ENCODE results near the gene C19orf73. TPM values are rescaled to one million over a fixed set of nuclear protein-coding genes. Genes with fewer than 3 reads are reported as not detected.

Gene C19orf73
- total and polyA plus RNA-seq, 8 donors: 0.23 to 2.1 (median 0.39) TPM; not detected in 2

DNA sequence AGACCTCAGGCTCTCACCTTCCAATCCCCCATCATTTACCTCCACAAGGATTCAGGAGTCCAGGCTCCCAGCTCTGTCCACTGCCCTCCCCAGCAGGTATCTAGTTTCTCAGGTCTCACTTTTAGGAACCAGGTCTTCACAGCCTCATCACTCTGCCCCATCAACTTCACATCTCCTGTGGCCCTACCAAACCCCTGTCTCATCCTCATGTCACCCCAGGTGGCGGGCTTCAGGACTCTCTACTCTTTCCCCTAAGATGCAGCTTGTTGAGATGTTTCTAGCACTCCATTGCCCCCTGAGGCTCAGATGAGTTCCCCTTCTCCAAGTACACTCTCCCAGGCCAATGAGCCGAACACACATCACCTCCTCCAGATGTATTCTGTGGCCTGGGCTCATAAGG, 1.9 kb upstream of the C19orf73 start:
- DNase-seq (no peak), ATAC-seq (no peak)
- intact Hi-C loops (cut with DNase I): no loop called here
- H3K9me3 ChIP-seq: no peaks in the 10 kb centered on the region
- no peak overlapping the region for H3K27ac ChIP-seq
- H3K27me3 ChIP-seq: peaks cover 7 to 31% of the 10 kb centered on the region in 2 donors
- H3K36me3 ChIP-seq: no peaks in the 10 kb centered on the region
- H3K4me3 ChIP-seq: no peak overlapping the region
- H3K4me1 ChIP-seq: peaks cover 15 to 40% of the 10 kb centered on the region in 2 donors
- TF ChIP-seq, protein P1, sequence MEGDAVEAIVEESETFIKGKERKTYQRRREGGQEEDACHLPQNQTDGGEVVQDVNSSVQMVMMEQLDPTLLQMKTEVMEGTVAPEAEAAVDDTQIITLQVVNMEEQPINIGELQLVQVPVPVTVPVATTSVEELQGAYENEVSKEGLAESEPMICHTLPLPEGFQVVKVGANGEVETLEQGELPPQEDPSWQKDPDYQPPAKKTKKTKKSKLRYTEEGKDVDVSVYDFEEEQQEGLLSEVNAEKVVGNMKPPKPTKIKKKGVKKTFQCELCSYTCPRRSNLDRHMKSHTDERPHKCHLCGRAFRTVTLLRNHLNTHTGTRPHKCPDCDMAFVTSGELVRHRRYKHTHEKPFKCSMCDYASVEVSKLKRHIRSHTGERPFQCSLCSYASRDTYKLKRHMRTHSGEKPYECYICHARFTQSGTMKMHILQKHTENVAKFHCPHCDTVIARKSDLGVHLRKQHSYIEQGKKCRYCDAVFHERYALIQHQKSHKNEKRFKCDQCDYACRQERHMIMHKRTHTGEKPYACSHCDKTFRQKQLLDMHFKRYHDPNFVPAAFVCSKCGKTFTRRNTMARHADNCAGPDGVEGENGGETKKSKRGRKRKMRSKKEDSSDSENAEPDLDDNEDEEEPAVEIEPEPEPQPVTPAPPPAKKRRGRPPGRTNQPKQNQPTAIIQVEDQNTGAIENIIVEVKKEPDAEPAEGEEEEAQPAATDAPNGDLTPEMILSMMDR (IDR thresholded peaks at IDR 0.05): no peak

DNA sequence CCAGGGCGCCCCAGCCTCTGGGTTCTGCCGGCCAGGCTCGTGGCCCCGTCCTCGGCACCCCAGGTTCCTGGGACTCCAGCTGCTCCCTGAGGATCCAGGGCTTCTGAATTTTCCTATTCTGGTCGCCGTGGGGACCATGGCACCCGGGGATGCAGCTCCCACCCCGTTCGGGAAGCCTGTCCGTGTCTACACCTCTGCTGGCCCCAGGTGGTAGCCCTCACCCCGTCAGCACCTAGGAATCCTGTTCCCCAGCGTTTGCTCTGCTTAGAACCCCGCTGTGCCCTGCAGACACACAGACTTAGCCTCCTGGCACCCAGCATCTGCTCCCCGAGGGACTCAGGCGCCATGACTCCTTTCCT, 1.4 kb upstream of the C19orf73 start:
- H3K27ac ChIP-seq: no peak overlapping the region
- peak overlapping the region in 1 of 2 donors; percentile 65 for H3K4me3 ChIP-seq
- no peak for ATAC-seq
- no peaks in the 10 kb centered on the region for H3K36me3 ChIP-seq
- peaks cover 7 to 31% of the 10 kb centered on the region in 2 donors for H3K27me3 ChIP-seq
- H3K4me1 ChIP-seq: peaks cover 15 to 45% of the 10 kb centered on the region in 2 donors
- intact Hi-C loops (cut with DNase I): no loop called here
- TF ChIP-seq, protein P1 (IDR thresholded peaks at IDR 0.05): no peak
- DNase-seq: no peak
- no peaks in the 10 kb centered on the region for H3K9me3 ChIP-seq

DNA sequence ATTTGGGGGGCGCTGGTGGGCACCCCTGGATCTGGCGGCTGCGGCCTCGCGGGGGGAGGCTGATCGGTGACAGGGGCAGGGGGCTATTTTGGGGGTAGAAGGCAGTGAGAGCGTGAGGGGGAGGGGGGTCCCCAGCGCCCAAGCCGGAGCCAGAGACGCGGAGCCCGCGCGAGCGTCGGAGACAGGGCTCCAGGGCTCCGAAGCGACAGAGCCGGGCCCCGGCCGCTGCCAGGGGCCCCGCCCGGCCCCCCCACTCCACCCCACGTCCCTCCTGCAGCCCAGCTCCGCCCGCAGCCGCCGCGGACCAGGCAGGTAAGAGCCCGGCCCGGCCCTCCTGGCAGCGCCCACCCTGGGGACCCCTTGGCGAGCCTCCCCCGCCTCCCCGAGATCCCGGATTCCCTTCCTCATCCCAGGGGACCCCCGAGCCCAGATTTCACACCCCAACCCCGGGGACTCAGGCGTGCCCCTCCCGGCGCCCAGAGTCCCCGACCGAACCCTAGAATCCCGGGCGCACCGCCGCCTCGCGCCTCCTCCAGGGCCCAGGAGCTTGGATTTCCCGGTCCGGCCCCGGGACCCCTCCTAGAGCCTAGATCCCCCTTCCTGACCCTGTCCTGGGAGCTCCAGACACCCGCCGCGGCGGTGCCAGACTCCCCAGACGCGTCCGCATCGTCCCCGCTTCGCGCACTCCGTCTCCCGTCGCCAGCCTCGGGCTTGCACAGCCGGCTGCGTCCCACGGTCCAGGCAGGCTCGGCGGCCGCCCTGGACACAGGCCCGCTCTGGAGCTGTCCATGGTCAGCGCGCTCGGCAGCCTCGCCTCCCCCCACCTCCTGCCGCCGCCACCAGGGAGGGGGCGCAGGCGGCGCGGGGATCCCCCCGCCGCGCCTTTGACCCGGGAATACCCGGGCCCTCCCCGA, 725 bp upstream of the C19orf73 start, which contains the start of gene PPFIA3:
Gene PPFIA3 (plus strand): TSS at position 134 of the 914 bp plus-strand sequence. CDS start 8,330 bp downstream, outside the sequence.
- DNase-seq: peak in 3 of 4 donors; percentile 63 to 89 (median 73)
- Histone ChIP-seq H3K36me3 (no peaks in the 10 kb centered on the region), H3K4me3 (peak within 1 kb of the TSS; percentile 55 to 65), H3K27ac (peak within 1 kb of the TSS; percentile 93 to 95), H3K9me3 (no peaks in the 10 kb centered on the region), H3K4me1 (peaks cover 15 to 51% of the 10 kb centered on the region in 2 donors), H3K27me3 (peaks cover 7 to 31% of the 10 kb centered on the region in 2 donors)
- intact Hi-C loops (cut with DNase I): no loop called here
- ATAC-seq: peak; percentile 65
- TF ChIP-seq, protein P1 (IDR thresholded peaks at IDR 0.05): no peak

DNA sequence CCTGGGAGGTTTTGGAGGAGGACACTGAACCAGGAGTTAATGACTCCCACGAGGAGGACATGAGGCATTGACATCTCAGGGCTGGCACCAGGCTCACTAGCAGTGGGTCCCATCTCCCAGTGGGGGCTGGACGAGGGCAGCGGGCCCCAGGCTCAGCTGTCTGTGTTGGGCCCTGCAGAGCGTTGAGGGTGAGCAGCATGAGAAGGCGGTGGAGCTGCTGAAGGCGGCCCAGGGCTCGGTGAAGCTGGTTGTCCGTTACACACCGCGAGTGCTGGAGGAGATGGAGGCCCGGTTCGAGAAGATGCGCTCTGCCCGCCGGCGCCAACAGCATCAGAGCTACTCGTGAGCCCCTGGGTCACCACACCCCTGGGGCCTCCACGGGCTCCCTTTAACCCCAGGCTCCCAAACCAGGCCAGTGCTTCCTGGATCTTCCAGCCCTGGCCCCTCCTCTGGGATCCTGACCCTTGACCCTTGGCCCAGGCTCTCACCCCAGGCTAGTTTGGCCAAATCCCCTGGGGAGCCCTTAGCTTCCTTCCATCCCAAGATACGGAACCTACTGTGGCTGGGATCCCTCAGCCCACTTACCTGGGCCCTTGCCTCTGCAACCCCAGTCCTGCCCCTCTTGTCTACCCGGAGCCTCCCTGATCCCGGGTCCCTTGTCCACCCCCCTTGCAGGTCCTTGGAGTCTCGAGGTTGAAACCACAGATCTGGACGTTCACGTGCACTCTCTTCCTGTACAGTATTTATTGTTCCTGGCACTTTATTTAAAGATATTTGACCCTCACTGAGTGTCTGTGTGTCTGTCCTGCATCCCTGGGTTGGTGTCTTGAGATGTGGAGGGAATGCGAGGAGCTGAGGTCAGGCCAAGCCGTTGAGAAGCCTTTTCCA, 1.0 kb downstream of the C19orf73 start:
- no peaks in the 10 kb centered on the region for H3K9me3 ChIP-seq
- peaks cover 18 to 63% of the 10 kb centered on the region in 2 donors for H3K4me1 ChIP-seq
- TF ChIP-seq, protein P1 (IDR thresholded peaks at IDR 0.05): no peak
- peak overlapping the region; percentile 55 to 65 for H3K4me3 ChIP-seq
- H3K27me3 ChIP-seq: peaks cover 7 to 31% of the 10 kb centered on the region in 2 donors
- H3K36me3 ChIP-seq: no peaks in the 10 kb centered on the region
- intact Hi-C loops (cut with DNase I): no loop called here
- ATAC-seq (no peak), DNase-seq (no peak)
- peak overlapping the region; percentile 93 to 95 for H3K27ac ChIP-seq

Data from left lung (tissue), 10 donors.